CD4-positive, CD25-positive, alpha-beta regulatory T cell (primary cell): ENCODE data around the gene RDH16. TPM values are rescaled to one million over a fixed set of nuclear protein-coding genes. Genes with fewer than 3 reads are reported as not detected.
"Not testable (repeated sequence)": the region's sequence is repeated elsewhere in the genome, so short reads cannot be mapped to it uniquely, and the experiment has no call there.

Experiments used
- ATAC-seq, 2 donors: fragments of 150-1000 bp; cut with Tn5 transposase; one replicate each; pipeline ENCODE4 v1.10.0; 2021; ENCODE audit warnings: low read depth in 2 of 2, moderate number of reproducible peaks in 2 of 2, moderate library complexity in 1 of 2
- DNase-seq, 3 donors: peaks; one replicate each; pipeline versions ENCODE4 v3.0.0 to v3.0.0-alpha.2; 2012 to 2022; ENCODE audit warnings: mixed read lengths in 1 of 3
- H3K27ac ChIP-seq: one replicate; pipeline ENCODE4 v1.7.0; 2013; ENCODE audit warnings: mild to moderate bottlenecking, low read length; ENCODE audit not compliant: insufficient read depth, poor library complexity, severe bottlenecking
- H3K27me3 ChIP-seq: one replicate; pipeline ENCODE4 v1.7.0; 2013; ENCODE audit warnings: low read length; ENCODE audit not compliant: control insufficient read depth, insufficient read depth
- H3K36me3 ChIP-seq: one replicate; pipeline ENCODE4 v1.7.0; 2013; ENCODE audit warnings: mild to moderate bottlenecking, low read length, moderate library complexity; ENCODE audit not compliant: control insufficient read depth, insufficient read depth
- H3K4me1 ChIP-seq: 2 replicates; pipeline ENCODE4 v1.7.0; 2013; ENCODE audit warnings: mild to moderate bottlenecking, low read length; ENCODE audit not compliant: insufficient read depth, control insufficient read depth, poor library complexity, severe bottlenecking
- H3K4me3 ChIP-seq: one replicate; pipeline ENCODE4 v1.7.0; 2013; ENCODE audit warnings: low read depth, mild to moderate bottlenecking, low read length, moderate library complexity
- H3K9me3 ChIP-seq, 2 experiments: 1 replicate in 1 of 2; 2 replicates in 1 of 2; pipeline ENCODE4 v1.7.0; 2013; ENCODE audit warnings: low read length in 2 of 2, mild to moderate bottlenecking in 1 of 2, moderate library complexity in 1 of 2; ENCODE audit not compliant: control insufficient read depth in 2 of 2
- H3K27ac Mint-ChIP-seq, 3 donors: one replicate each; pipeline ENCODE4 v1.8.0; 2020 to 2022; ENCODE audit warnings: mild to moderate bottlenecking in 3 of 3, mixed read lengths in 3 of 3, moderate library complexity in 2 of 3
- H3K27me3 Mint-ChIP-seq: one replicate; pipeline ENCODE4 v1.8.0; 2022; ENCODE audit warnings: mild to moderate bottlenecking, mixed read lengths
- H3K36me3 Mint-ChIP-seq: one replicate; pipeline ENCODE4 v1.8.0; 2020; ENCODE audit warnings: mixed read lengths
- H3K4me1 Mint-ChIP-seq, 4 donors: one replicate each; pipeline ENCODE4 v1.8.0; 2020 to 2022; ENCODE audit warnings: mixed read lengths in 4 of 4, mild to moderate bottlenecking in 1 of 4
- H3K4me3 Mint-ChIP-seq, 4 donors: one replicate each; pipeline ENCODE4 v1.8.0; 2020 to 2022; ENCODE audit warnings: mild to moderate bottlenecking in 4 of 4, mixed read lengths in 4 of 4, moderate library complexity in 3 of 4
- H3K9me3 Mint-ChIP-seq, 7 donors: one replicate each; pipeline ENCODE4 v1.8.0; 2020 to 2022; ENCODE audit warnings: mixed read lengths in 7 of 7, mild to moderate bottlenecking in 3 of 7, moderate library complexity in 2 of 7
- polyA plus RNA-seq, 4 donors: library from polyadenylated mRNA; unstranded; fragments of 300-500 nt; fragmentation: Illumina TruSeq; gene quantifications; one replicate each; pipeline ENCODE4 v1.2.3, GENCODE V29; 2021
- total RNA-seq: library from RNA; stranded (reverse); gene quantifications from one replicate; pipeline ENCODE4 v1.2.3, GENCODE V29; 2022

Gene RDH16
- total and polyA plus RNA-seq, 5 donors from 2014 or later = 0.10 to 0.79 (median 0.56) TPM; not detected in 1

DNA sequence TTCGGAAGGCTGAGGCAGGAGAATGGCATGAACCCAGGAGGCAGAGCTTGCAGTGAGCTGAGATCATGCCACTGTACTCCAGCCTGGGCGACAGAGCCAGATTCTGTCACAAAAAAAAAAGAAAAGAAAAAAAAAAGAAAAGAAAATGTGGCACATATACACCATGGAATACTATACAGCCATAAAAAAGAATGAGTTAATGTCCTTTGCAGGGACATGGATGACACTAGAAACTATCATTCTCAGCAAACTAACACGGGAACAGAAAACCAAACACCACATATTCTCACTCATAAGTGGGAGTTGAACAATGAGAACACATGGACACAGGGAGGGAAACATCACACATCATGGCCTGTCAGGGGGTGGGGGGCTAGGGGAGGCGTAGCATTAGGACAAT, 20.0 kb upstream of the RDH16 start:
- not testable (repeated sequence) for H3K27ac Mint-ChIP-seq, H3K4me1 Mint-ChIP-seq, H3K4me3 Mint-ChIP-seq, H3K9me3 ChIP-seq, H3K27ac ChIP-seq, H3K9me3 Mint-ChIP-seq, DNase-seq, H3K4me3 ChIP-seq, H3K36me3 Mint-ChIP-seq, H3K27me3 ChIP-seq, ATAC-seq, H3K36me3 ChIP-seq, H3K4me1 ChIP-seq
- peaks cover 11% of the 10 kb centered on the region for H3K27me3 Mint-ChIP-seq

- not testable (repeated sequence) for H3K4me3 Mint-ChIP-seq, H3K36me3 Mint-ChIP-seq, H3K9me3 ChIP-seq, H3K4me1 ChIP-seq, H3K27ac ChIP-seq, DNase-seq, H3K4me3 ChIP-seq, H3K9me3 Mint-ChIP-seq, H3K36me3 ChIP-seq, H3K27me3 ChIP-seq, ATAC-seq, H3K27ac Mint-ChIP-seq, H3K4me1 Mint-ChIP-seq
- peaks cover 22% of the 10 kb centered on the region for H3K27me3 Mint-ChIP-seq
These were observed 16.8 kb upstream of the RDH16 start for GRCh38 chr12:56974224-56974623.

DNA sequence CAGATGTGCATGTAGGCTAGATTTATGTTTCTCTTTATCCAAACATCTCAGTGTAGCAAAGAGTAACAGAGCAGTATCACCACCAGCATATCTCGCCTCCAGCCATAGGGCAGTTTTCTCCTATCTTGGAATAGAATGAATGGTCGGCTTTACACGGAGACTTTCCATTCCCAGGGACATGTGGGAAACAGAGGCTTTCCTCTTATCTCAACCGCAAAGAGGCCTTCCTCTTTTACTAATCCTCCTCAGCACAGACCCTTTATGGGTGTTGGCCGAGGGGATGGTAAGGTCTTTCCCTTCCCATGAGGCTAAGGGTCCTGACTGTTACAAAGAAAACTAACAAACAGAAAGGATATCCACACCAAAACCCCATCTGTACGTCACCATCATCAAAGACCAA, 11.5 kb upstream of the RDH16 start:
- not testable (repeated sequence) for H3K4me1 Mint-ChIP-seq, H3K4me3 ChIP-seq, DNase-seq, H3K27ac Mint-ChIP-seq, H3K27ac ChIP-seq, H3K4me3 Mint-ChIP-seq, H3K4me1 ChIP-seq, H3K27me3 ChIP-seq, H3K9me3 Mint-ChIP-seq, H3K36me3 ChIP-seq, H3K36me3 Mint-ChIP-seq, ATAC-seq, H3K9me3 ChIP-seq
- peaks cover 20% of the 10 kb centered on the region for H3K27me3 Mint-ChIP-seq

DNA sequence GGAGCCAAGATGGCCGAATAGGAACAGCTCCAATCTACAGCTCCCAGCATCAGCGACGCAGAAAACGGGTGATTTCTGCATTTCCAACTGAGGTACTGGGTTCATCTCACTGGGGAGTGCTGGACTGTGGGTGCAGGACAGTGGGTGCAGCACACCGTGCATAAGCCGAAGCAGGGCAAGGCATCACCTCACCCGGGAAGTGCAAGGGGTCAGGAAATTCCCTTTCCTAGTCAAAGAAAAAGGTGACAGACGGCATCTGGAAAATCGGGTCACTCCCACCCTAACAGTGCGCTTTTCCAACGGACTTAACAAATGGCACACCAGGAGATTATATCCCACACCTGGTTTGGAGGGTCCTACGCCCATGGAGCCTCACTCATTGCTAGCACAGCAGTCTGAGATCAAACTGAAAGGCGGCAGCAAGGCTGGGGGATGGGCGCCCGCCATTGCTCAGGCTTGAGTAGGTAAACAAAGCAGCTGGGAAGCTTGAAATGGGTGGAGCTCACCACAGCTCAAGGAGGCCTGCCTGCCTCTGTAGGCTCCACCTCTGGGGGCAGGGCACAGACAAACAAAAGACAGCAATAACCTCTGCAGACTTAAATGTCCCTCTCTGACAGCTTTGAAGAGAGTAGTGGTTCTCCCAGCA, 8.7 kb upstream of the RDH16 start:
- not testable (repeated sequence) for H3K9me3 ChIP-seq, DNase-seq, ATAC-seq, H3K36me3 ChIP-seq, H3K4me3 ChIP-seq, H3K27ac ChIP-seq, H3K4me1 ChIP-seq, H3K27ac Mint-ChIP-seq, H3K4me3 Mint-ChIP-seq, H3K27me3 ChIP-seq, H3K4me1 Mint-ChIP-seq, H3K36me3 Mint-ChIP-seq
- peaks cover 23% of the 10 kb centered on the region for H3K27me3 Mint-ChIP-seq
- peaks cover 0 to 11% (median 0%) of the 10 kb centered on the region in 7 donors for H3K9me3 Mint-ChIP-seq

- not testable (repeated sequence) for H3K27ac Mint-ChIP-seq, H3K4me1 Mint-ChIP-seq, H3K4me1 ChIP-seq, H3K27ac ChIP-seq, DNase-seq, H3K36me3 ChIP-seq, H3K9me3 ChIP-seq, H3K36me3 Mint-ChIP-seq, H3K27me3 ChIP-seq, H3K4me3 Mint-ChIP-seq, H3K4me3 ChIP-seq, ATAC-seq
- peaks cover 33% of the 10 kb centered on the region for H3K27me3 Mint-ChIP-seq
- H3K9me3 Mint-ChIP-seq = peaks cover 0 to 12% (median 0%) of the 10 kb centered on the region in 7 donors
These were observed 7.7 kb upstream of the RDH16 start for GRCh38 chr12:56965124-56965523.

DNA sequence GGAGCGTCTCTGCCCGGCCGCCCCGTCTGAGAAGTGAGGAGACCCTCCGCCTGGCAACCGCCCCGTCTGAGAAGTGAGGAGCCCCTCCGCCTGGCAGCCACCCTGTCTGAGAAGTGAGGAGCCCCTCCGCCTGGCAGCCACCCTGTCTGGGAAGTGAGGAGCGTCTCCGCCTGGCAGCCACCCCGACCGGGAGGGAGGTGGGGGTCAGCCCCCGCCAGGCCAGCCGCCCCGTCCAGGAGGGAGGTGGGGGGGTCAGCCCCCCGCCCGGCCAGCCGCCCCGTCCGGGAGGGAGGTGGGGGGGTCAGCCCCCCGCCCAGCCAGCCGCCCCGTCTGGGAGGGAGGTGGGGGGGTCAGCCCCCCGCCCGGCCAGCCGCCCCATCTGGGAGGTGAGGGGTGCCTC, 6.1 kb upstream of the RDH16 start:
- not testable (repeated sequence) for ATAC-seq, DNase-seq, H3K4me1 ChIP-seq, H3K27ac Mint-ChIP-seq, H3K9me3 ChIP-seq, H3K4me1 Mint-ChIP-seq, H3K27me3 ChIP-seq, H3K27ac ChIP-seq, H3K4me3 Mint-ChIP-seq, H3K4me3 ChIP-seq, H3K36me3 ChIP-seq
- Mint-ChIP-seq H3K27me3 (peaks cover 23% of the 10 kb centered on the region), H3K36me3 (peaks cover 11% of the 10 kb centered on the region), H3K9me3 (peaks cover 0 to 12% (median 1%) of the 10 kb centered on the region in 7 donors)

DNA sequence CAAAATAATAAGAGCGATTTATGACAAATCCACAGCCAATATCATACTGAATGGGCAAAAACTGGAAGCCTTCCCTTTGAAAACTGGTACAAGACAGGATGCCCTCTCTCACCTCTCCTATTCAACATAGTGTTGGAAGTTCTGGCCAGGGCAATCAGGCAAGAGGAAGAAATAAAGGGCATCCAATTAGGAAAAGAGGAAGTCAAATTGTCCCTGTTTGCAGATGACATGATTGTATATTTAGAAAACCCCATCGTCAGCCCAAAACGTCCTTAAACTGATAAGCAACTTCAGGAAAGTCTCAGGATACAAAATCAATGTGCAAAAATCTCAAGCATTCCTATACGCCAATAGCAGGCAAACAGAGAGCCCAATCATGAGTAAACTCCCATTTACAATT, 4.8 kb upstream of the RDH16 start:
- H3K27ac Mint-ChIP-seq, H3K27me3 ChIP-seq, H3K9me3 ChIP-seq, H3K4me1 Mint-ChIP-seq, H3K4me3 ChIP-seq, H3K36me3 ChIP-seq, H3K4me3 Mint-ChIP-seq, ATAC-seq, DNase-seq, H3K4me1 ChIP-seq, H3K27ac ChIP-seq: not testable (repeated sequence)
- peaks cover 16% of the 10 kb centered on the region for H3K36me3 Mint-ChIP-seq
- H3K27me3 Mint-ChIP-seq = peaks cover 20% of the 10 kb centered on the region
- peaks cover 0 to 10% (median 4%) of the 10 kb centered on the region in 7 donors for H3K9me3 Mint-ChIP-seq

DNA sequence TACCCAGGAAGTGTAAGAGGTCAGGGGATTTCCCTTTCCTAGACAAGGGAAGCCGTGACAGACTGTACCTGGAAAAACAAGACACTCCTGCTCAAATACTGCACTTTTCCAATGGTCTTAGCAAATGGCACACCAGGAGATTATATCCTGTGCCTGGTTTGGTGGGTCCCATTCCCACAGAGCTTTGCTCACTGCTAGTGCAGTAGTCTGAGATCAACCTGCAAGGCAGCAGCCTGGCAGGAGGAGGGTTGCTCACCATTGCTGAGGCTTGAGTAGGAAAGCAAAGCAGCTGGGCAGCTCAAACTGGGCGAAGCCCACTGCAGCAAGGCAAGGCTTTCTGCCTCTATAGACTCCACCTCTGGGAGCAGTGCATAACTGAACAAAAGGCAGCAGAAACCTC, 1.0 kb upstream of the RDH16 start:
- Mint-ChIP-seq H3K4me3 (no peak overlapping the region), H3K9me3 (peaks cover 0 to 10% (median 4%) of the 10 kb centered on the region in 7 donors), H3K27me3 (peaks cover 20% of the 10 kb centered on the region), H3K36me3 (peaks cover 16% of the 10 kb centered on the region), H3K27ac (no peak overlapping the region), H3K4me1 (peaks cover 0 to 10% (median 0%) of the 10 kb centered on the region in 4 donors)
- Histone ChIP-seq H3K4me1 (no peaks in the 10 kb centered on the region), H3K27me3 (no peaks in the 10 kb centered on the region), H3K4me3 (no peak overlapping the region), H3K27ac (no peak overlapping the region), H3K36me3 (no peaks in the 10 kb centered on the region), H3K9me3 (peaks cover 0 to 4% of the 10 kb centered on the region in 2 experiments)
- ATAC-seq = no peak
- no peak for DNase-seq
